ENCODE measurements around the gene GRB2. TPM values are rescaled to one million over a fixed set of nuclear protein-coding genes. Genes with fewer than 3 reads are reported as not detected.
A peak's percentile ranks its signal among the peaks of the same experiment; 100 is the strongest.
"Not testable (repeated sequence)": the region's sequence is repeated elsewhere in the genome, so short reads cannot be mapped to it uniquely, and the experiment has no call there.

The GRB2 gene
- total and polyA plus RNA-seq, 2 experiments from 2014 or later, result 132 to 198 TPM

- TF ChIP-seq, protein P1, sequence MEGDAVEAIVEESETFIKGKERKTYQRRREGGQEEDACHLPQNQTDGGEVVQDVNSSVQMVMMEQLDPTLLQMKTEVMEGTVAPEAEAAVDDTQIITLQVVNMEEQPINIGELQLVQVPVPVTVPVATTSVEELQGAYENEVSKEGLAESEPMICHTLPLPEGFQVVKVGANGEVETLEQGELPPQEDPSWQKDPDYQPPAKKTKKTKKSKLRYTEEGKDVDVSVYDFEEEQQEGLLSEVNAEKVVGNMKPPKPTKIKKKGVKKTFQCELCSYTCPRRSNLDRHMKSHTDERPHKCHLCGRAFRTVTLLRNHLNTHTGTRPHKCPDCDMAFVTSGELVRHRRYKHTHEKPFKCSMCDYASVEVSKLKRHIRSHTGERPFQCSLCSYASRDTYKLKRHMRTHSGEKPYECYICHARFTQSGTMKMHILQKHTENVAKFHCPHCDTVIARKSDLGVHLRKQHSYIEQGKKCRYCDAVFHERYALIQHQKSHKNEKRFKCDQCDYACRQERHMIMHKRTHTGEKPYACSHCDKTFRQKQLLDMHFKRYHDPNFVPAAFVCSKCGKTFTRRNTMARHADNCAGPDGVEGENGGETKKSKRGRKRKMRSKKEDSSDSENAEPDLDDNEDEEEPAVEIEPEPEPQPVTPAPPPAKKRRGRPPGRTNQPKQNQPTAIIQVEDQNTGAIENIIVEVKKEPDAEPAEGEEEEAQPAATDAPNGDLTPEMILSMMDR (IDR thresholded peaks at IDR 0.05; ENCODE audit: low read depth, low read length), result no peak
- no peaks in the 10 kb centered on the region for H3K9me3 ChIP-seq (ENCODE audit: low read depth)
- peaks cover 39% of the 10 kb centered on the region for H3K4me1 ChIP-seq (ENCODE audit: low read depth)
- H3K27me3 ChIP-seq, result no peaks in the 10 kb centered on the region
- no peak for DNase-seq (ENCODE audit: low read depth in 1 of 2, low spot score in 1 of 2)
- H3K4me3 ChIP-seq, result no peak overlapping the region
- H3K36me3 ChIP-seq, result no peaks in the 10 kb centered on the region
- no peak overlapping the region for H3K27ac ChIP-seq
Measured at GRCh38 chr17:75348386-75349012, 57.0 kb downstream of the GRB2 start.

DNA sequence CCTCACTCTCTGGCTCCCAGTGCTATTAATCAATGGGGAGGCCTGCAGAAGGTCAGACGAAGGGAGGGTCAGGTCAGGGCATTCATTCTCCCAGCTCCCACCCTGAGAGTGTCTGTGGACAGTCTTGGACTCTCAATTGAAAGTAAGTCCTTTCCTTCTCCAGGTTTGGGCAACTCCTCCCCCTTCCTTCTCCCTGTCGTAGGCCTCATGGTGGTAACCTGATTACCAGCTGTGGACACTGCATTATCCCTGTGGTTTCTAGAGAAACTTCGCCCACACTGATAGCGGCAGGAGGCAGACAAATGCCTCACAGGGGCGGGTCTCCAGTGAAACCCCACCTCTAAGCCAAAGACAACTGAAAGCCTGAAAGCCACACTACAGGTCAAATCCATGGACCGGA, 58.6 kb downstream of the GRB2 start:
- TF ChIP-seq, protein P1 (IDR thresholded peaks at IDR 0.05; ENCODE audit: low read depth, low read length), result no peak
- H3K9me3 ChIP-seq (ENCODE audit: low read depth), result no peaks in the 10 kb centered on the region
- H3K4me3 ChIP-seq, result no peak overlapping the region
- H3K4me1 ChIP-seq (ENCODE audit: low read depth), result peaks cover 32% of the 10 kb centered on the region
- peak in 1 of 2 donors; percentile 52 for DNase-seq (ENCODE audit: low read depth in 1 of 2, low spot score in 1 of 2)
- peak overlapping the region; percentile 52 for H3K27ac ChIP-seq
- H3K36me3 ChIP-seq, result no peaks in the 10 kb centered on the region
- no peaks in the 10 kb centered on the region for H3K27me3 ChIP-seq

DNA sequence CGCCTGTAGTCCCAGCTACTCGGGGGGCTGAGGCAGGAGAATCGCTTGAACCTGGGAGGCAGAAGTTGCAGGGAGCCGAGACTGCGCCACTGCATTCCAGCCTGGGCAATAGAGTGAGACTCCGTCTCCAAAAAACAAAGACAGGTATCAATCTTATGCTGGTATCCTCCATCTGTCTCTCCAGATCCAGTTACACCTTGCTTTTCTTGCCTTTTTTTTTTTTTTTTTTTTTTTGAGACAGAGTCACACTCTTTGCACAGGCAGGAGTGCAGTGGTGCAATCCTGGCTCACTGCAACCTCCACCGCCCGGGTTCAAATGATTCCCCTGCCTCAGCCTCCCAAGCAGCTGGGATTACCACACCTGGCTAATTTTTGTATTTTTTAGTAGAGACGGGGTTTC, 59.1 kb downstream of the GRB2 start:
- H3K9me3 ChIP-seq (ENCODE audit: low read depth); H3K27me3 ChIP-seq; H3K4me3 ChIP-seq; H3K36me3 ChIP-seq; DNase-seq (ENCODE audit: low read depth in 1 of 2, low spot score in 1 of 2): not testable (repeated sequence)
- Histone ChIP-seq H3K27ac (peak overlapping the region; percentile 52), H3K4me1 (ENCODE audit: low read depth) (peaks cover 26% of the 10 kb centered on the region)

- Histone ChIP-seq H3K36me3 (no peaks in the 10 kb centered on the region), H3K27ac (peak overlapping the region; percentile 19), H3K4me1 (ENCODE audit: low read depth) (peaks cover 21% of the 10 kb centered on the region), H3K9me3 (ENCODE audit: low read depth) (no peaks in the 10 kb centered on the region), H3K27me3 (no peaks in the 10 kb centered on the region), H3K4me3 (no peak overlapping the region)
- no peak for DNase-seq (ENCODE audit: low read depth in 1 of 2, low spot score in 1 of 2)
- TF ChIP-seq, protein P1 (IDR thresholded peaks at IDR 0.05; ENCODE audit: low read depth, low read length), result no peak
Measured at GRCh38 chr17:75345514-75346167, 59.8 kb downstream of the GRB2 start.

- no peak overlapping the region for H3K27ac ChIP-seq
- TF ChIP-seq, protein P1 (IDR thresholded peaks at IDR 0.05; ENCODE audit: low read depth, low read length), result no peak
- no peaks in the 10 kb centered on the region for H3K36me3 ChIP-seq
- DNase-seq (ENCODE audit: low read depth in 1 of 2, low spot score in 1 of 2), result no peak
- H3K4me3 ChIP-seq, result no peak overlapping the region
- H3K27me3 ChIP-seq, result no peaks in the 10 kb centered on the region
- no peaks in the 10 kb centered on the region for H3K9me3 ChIP-seq (ENCODE audit: low read depth)
- peaks cover 21% of the 10 kb centered on the region for H3K4me1 ChIP-seq (ENCODE audit: low read depth)
Measured at GRCh38 chr17:75344666-75345065, 60.8 kb downstream of the GRB2 start.

DNA sequence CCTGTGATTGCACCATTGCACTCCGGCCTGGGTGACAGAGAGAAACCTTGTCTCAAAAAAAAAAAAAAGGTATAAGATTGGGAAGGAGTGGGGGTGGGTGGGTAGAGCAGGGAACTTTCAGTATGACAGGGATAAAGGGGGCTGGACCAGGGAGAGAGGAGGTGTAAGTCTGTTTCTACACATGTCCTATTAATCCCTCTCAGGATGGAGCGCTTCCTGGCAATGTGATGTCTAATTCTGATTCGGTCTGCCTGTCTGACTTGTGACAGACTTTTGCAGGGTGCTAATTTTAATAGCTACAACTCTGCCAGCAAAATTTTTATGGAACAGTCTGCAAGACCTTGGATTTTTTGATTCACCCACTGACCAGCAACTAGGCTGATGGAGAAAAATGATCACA, 62.5 kb downstream of the GRB2 start:
- Histone ChIP-seq H3K4me1 (ENCODE audit: low read depth) (peaks cover 21% of the 10 kb centered on the region), H3K36me3 (no peaks in the 10 kb centered on the region), H3K4me3 (no peak overlapping the region), H3K27me3 (no peaks in the 10 kb centered on the region), H3K27ac (no peak overlapping the region), H3K9me3 (ENCODE audit: low read depth) (no peaks in the 10 kb centered on the region)
- no peak for DNase-seq (ENCODE audit: low read depth in 1 of 2, low spot score in 1 of 2)
- TF ChIP-seq, protein P1 (IDR thresholded peaks at IDR 0.05; ENCODE audit: low read depth, low read length), result no peak

Data from cardiac muscle cell (in vitro differentiated cells and primary cell).